SK-N-SH (cell line): ENCODE data around the gene EPHA6. TPM values are rescaled to one million over a fixed set of nuclear protein-coding genes. Genes with fewer than 3 reads are reported as not detected.
"Not testable (repeated sequence)": the region's sequence is repeated elsewhere in the genome, so short reads cannot be mapped to it uniquely, and the experiment has no call there.

ENCODE experiments used
- CTCF ChIA-PET: fragments of 300-600, 350-600 bp; formaldehyde crosslinking; extraction: SDS; loops from one replicate; lab custom pipeline; 2021; lab: Yijun Ruan, JAX
- POLR2A ChIA-PET: fragments of 350-600 bp; sonication (Branson Sonifier 250); formaldehyde crosslinking; extraction: SDS; loops from one replicate; lab custom pipeline; 2020; ENCODE audit warnings: antibody characterized with exemption, inconsistent platforms; lab: Yijun Ruan, JAX
- DNase-seq: peaks from one replicate; pipeline ENCODE4 v3.0.0; 2012
- H2AFZ ChIP-seq: fragments of 200-600 bp; sonication (generic); 2 replicates; pipeline ENCODE4 v1.8.1; 2016; ENCODE audit warnings: antibody characterized with exemption, mild to moderate bottlenecking, low read depth
- H3F3A ChIP-seq: fragments of 200-600 bp; sonication (generic); replicated peaks from 2 replicates; pipeline ENCODE3; 2016; ENCODE audit warnings: antibody characterized with exemption, mild to moderate bottlenecking; ENCODE audit not compliant: insufficient read depth
- H3K27ac ChIP-seq, 2 experiments: fragments of 200-500 bp in 1 of 2; fragments of 200-600 bp in 1 of 2; sonication (Bioruptor generic) in 1 of 2; sonication (generic), shearing (Covaris generic) in 1 of 2; 2 replicates each; pipeline versions ENCODE4 v1.5.1 to v1.6.1; 2014 to 2016; ENCODE audit warnings: low read depth in 2 of 2, inconsistent platforms in 1 of 2, low read length in 1 of 2, mild to moderate bottlenecking in 1 of 2, mixed read lengths in 1 of 2
- H3K27me3 ChIP-seq: fragments of 200-600 bp; sonication (generic), shearing (Covaris generic); 2 replicates; pipeline ENCODE4 v1.6.1; 2016; ENCODE audit warnings: mixed run types; ENCODE audit not compliant: insufficient read depth
- H3K36me3 ChIP-seq, 2 experiments: fragments of 200-500 bp in 1 of 2; fragments of 200-600 bp in 1 of 2; sonication (Bioruptor generic) in 1 of 2; sonication (generic) in 1 of 2; replicated peaks in 1 of 2; 2 replicates each; pipeline versions ENCODE3 to v1.5.1; 2014 to 2016; ENCODE audit warnings: low read length in 1 of 2, mild to moderate bottlenecking in 1 of 2; ENCODE audit not compliant: insufficient read depth in 2 of 2, control insufficient read depth in 1 of 2
- H3K4me1 ChIP-seq, 2 experiments: fragments of 200-500 bp in 1 of 2; fragments of 200-600 bp in 1 of 2; sonication (Bioruptor generic) in 1 of 2; sonication (generic), shearing (Covaris generic) in 1 of 2; 2 replicates each; pipeline versions ENCODE4 v1.5.1 to v1.6.1; 2014 to 2016; ENCODE audit warnings: low read depth in 1 of 2, low read length in 1 of 2, mixed run types in 1 of 2; ENCODE audit not compliant: insufficient read depth in 2 of 2, control insufficient read depth in 1 of 2
- H3K4me2 ChIP-seq: fragments of 200-600 bp; sonication (generic), shearing (Covaris generic); 2 replicates; pipeline ENCODE4 v1.6.1; 2017; ENCODE audit warnings: mixed run types
- H3K4me3 ChIP-seq, 2 experiments: fragments of 200-500 bp in 1 of 2; fragments of 200-600 bp in 1 of 2; sonication (Bioruptor generic) in 1 of 2; sonication (generic), shearing (Covaris generic) in 1 of 2; 2 replicates each; pipeline versions ENCODE4 v1.5.1 to v1.8.1; 2014 to 2016; ENCODE audit warnings: low read depth in 2 of 2, inconsistent platforms in 1 of 2, low read length in 1 of 2, mild to moderate bottlenecking in 1 of 2, mixed read lengths in 1 of 2, moderate library complexity in 1 of 2
- H3K79me2 ChIP-seq: fragments of 200-600 bp; sonication (generic); 2 replicates; pipeline ENCODE4 v1.8.1; 2017; ENCODE audit warnings: mild to moderate bottlenecking; ENCODE audit not compliant: insufficient read depth
- H3K9ac ChIP-seq: fragments of 200-600 bp; sonication (generic); 2 replicates; pipeline ENCODE4 v1.6.1; 2017; ENCODE audit warnings: mixed run types
- H3K9me2 ChIP-seq: fragments of 200-600 bp; sonication (generic); 2 replicates; pipeline ENCODE4 v1.6.1; 2017; ENCODE audit warnings: mixed run types
- H3K9me3 ChIP-seq: fragments of 200-600 bp; sonication (generic); 2 replicates; pipeline ENCODE4 v1.6.1; 2017; ENCODE audit warnings: mixed run types, mild to moderate bottlenecking, moderate library complexity
- H4K20me1 ChIP-seq: fragments of 200-600 bp; sonication (generic); 2 replicates; pipeline ENCODE4 v1.6.1; 2017; ENCODE audit warnings: mild to moderate bottlenecking, mixed run types; ENCODE audit not compliant: insufficient read depth
- CHD2 ChIP-seq: fragments of 150-350 bp; IDR thresholded peaks from 2 replicates; pipeline ENCODE4 v1.6.1; 2018; ENCODE audit warnings: low read length; ENCODE audit not compliant: partially characterized antibody
- FOSL2 ChIP-seq: IDR thresholded peaks from 2 replicates; pipeline ENCODE4 v1.4.0; 2012; ENCODE audit warnings: low read depth, mild to moderate bottlenecking, moderate library complexity, borderline replicate concordance
- NRF1 ChIP-seq: IDR thresholded peaks from 2 replicates; pipeline ENCODE4 v1.6.1; 2012; ENCODE audit warnings: low read depth, mild to moderate bottlenecking, low read length
- TAF1 ChIP-seq: IDR thresholded peaks from 2 replicates; pipeline ENCODE4 v1.6.1; 2012; ENCODE audit warnings: low read depth, mild to moderate bottlenecking, low read length, moderate library complexity, borderline replicate concordance
- TEAD4 ChIP-seq: IDR thresholded peaks from 2 replicates; pipeline ENCODE4 v1.4.0; 2012; ENCODE audit warnings: mild to moderate bottlenecking, borderline replicate concordance; ENCODE audit not compliant: insufficient read depth
- USF1 ChIP-seq: IDR thresholded peaks from 2 replicates; pipeline ENCODE4 v1.4.0; 2012; ENCODE audit warnings: low read depth, borderline replicate concordance
- WGBS: methylation state at CpG from one replicate; pipeline ENCODE4 v1.1.6; 2017; ENCODE audit warnings: low lambda C conversion rate; 5-methylcytosine and 5-hydroxymethylcytosine counted together
- polyA plus RNA-seq, 3 experiments: library from polyadenylated mRNA; depleted of rRNA; stranded (reverse); fragments of >200 nt; gene quantifications; 2 replicates each; pipeline ENCODE4 v1.2.3, GENCODE V29; 2012
- TF ChIP-seq, protein P1 (sequence below): IDR thresholded peaks from 2 replicates; pipeline ENCODE4 v1.6.1; 2012; ENCODE audit warnings: mild to moderate bottlenecking, low read depth, low read length, moderate library complexity
- TF ChIP-seq, protein P2 (sequence below): fragments of 150-350 bp; IDR thresholded peaks from 2 replicates; pipeline ENCODE4 v1.6.1; 2016; ENCODE audit warnings: mild to moderate bottlenecking, low read depth, low read length
- TF ChIP-seq, protein P3 (sequence below): IDR thresholded peaks from 2 replicates; pipeline ENCODE4; 2012

The EPHA6 gene
- polyA plus RNA-seq, 1 of the 3 experiments (the other 2 are of a cell fraction): not detected

DNA sequence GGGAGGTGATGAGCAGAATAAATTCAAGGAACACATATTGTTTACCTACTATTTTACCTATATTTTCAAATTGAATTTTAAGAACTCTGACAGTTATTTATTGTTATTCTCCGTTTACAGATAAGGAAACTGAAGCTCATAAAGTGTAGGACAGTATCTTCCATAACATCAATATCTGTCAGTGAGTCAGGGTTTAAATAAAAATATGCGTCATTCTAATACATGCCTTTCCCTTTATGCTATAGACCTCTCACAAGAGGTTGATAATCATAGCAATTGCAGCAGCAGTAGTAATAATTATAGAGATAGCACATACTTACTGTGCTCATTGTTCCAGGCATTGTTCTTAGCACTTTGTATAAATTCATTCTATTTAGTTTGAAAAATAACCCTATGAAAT is 101.1 kb downstream of the EPHA6 start:
- no peak overlapping the region for H3K27ac ChIP-seq

DNA sequence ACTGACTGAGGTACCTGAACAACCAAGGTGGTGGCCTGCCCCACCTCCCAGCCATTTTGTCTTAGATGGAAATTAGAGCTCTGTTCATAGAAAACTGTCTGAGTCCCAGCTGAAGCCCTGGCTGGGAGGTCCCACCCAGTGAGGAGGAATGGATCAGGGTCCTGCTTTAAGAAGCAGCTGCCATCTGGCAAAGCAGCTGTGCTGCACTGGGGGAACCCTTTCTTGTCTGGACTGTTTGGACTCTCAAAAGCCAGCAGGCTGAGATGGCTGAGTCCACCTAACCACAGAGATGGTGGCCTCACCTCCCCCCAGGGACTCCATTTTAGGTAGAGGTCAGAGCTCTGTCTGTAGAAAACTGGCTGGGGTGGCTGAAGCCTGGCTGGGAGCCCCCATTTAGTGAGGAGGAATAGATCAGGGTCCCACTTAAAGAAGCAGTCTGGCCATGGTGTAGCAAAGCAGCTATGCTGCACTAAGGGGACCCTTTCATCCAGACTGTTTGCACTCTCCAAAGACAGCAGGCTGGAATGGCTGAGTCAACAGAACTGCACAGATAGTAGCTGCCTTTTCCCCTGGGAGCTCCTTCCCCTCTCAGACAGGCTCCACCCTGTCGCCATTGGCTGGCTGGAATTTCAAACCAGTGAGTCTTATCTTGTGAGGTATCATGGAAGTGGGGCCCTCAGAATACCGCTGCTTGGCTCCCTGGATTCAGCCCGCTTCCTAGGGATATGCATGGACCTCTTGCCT is 116.9 kb downstream of the EPHA6 start:
- H3F3A ChIP-seq: no peaks in the 10 kb centered on the region
- 20% methylated on average over 3 of the region's 3 CpGs for WGBS
- no peak overlapping the region for H2AFZ ChIP-seq
- CTCF ChIA-PET: no interaction called here
- H3K9me2 ChIP-seq: no peaks in the 10 kb centered on the region
- POLR2A ChIA-PET: no interaction called here
- no peaks in the 10 kb centered on the region for H3K36me3 ChIP-seq
- H3K27ac ChIP-seq: no peak overlapping the region
- no peaks in the 10 kb centered on the region for H4K20me1 ChIP-seq
- no peak for DNase-seq
- TF ChIP-seq USF1 (no peak), NRF1 (no peak)
- no peak overlapping the region for H3K4me3 ChIP-seq
- no peaks in the 10 kb centered on the region for H3K4me1 ChIP-seq
- H3K27me3 ChIP-seq: no peaks in the 10 kb centered on the region
- 0 out of 2 replicates have a peak, but pooled peaks cover 2% of the 10 kb centered on the region for H3K9me3 ChIP-seq
- no peak overlapping the region for H3K9ac ChIP-seq
- no peaks in the 10 kb centered on the region for H3K79me2 ChIP-seq
- no peak overlapping the region for H3K4me2 ChIP-seq

More for the DNA sequence above, 101.1 kb downstream of the EPHA6 start:
- TF ChIP-seq, protein P1, sequence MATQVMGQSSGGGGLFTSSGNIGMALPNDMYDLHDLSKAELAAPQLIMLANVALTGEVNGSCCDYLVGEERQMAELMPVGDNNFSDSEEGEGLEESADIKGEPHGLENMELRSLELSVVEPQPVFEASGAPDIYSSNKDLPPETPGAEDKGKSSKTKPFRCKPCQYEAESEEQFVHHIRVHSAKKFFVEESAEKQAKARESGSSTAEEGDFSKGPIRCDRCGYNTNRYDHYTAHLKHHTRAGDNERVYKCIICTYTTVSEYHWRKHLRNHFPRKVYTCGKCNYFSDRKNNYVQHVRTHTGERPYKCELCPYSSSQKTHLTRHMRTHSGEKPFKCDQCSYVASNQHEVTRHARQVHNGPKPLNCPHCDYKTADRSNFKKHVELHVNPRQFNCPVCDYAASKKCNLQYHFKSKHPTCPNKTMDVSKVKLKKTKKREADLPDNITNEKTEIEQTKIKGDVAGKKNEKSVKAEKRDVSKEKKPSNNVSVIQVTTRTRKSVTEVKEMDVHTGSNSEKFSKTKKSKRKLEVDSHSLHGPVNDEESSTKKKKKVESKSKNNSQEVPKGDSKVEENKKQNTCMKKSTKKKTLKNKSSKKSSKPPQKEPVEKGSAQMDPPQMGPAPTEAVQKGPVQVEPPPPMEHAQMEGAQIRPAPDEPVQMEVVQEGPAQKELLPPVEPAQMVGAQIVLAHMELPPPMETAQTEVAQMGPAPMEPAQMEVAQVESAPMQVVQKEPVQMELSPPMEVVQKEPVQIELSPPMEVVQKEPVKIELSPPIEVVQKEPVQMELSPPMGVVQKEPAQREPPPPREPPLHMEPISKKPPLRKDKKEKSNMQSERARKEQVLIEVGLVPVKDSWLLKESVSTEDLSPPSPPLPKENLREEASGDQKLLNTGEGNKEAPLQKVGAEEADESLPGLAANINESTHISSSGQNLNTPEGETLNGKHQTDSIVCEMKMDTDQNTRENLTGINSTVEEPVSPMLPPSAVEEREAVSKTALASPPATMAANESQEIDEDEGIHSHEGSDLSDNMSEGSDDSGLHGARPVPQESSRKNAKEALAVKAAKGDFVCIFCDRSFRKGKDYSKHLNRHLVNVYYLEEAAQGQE: no peak
- TF ChIP-seq, protein P2, sequence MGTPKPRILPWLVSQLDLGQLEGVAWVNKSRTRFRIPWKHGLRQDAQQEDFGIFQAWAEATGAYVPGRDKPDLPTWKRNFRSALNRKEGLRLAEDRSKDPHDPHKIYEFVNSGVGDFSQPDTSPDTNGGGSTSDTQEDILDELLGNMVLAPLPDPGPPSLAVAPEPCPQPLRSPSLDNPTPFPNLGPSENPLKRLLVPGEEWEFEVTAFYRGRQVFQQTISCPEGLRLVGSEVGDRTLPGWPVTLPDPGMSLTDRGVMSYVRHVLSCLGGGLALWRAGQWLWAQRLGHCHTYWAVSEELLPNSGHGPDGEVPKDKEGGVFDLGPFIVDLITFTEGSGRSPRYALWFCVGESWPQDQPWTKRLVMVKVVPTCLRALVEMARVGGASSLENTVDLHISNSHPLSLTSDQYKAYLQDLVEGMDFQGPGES: no peak
- TF ChIP-seq TAF1 (no peak), FOSL2 (no peak), CHD2 (no peak), TEAD4 (no peak)
- TF ChIP-seq, protein P3, sequence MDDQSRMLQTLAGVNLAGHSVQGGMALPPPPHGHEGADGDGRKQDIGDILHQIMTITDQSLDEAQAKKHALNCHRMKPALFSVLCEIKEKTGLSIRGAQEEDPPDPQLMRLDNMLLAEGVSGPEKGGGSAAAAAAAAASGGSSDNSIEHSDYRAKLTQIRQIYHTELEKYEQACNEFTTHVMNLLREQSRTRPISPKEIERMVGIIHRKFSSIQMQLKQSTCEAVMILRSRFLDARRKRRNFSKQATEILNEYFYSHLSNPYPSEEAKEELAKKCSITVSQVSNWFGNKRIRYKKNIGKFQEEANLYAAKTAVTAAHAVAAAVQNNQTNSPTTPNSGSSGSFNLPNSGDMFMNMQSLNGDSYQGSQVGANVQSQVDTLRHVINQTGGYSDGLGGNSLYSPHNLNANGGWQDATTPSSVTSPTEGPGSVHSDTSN: no peak
- ChIA-PET CTCF (interaction anchor here (1.5 kb wide), 1 partner anchor 20 kb away, joined by 3 read pairs; no protein-coding TSS in a partner anchor), POLR2A (no interaction called here)
- Histone ChIP-seq H3K4me3 (no peak overlapping the region), H3K79me2 (no peaks in the 10 kb centered on the region), H3K9ac (no peak overlapping the region), H3K36me3 (no peaks in the 10 kb centered on the region), H4K20me1 (no peaks in the 10 kb centered on the region), H3K4me2 (no peak overlapping the region), H3K27me3 (no peaks in the 10 kb centered on the region), H2AFZ (no peak overlapping the region), H3F3A (no peaks in the 10 kb centered on the region), H3K9me2 (no peaks in the 10 kb centered on the region), H3K4me1 (no peaks in the 10 kb centered on the region), H3K9me3 (no peaks in the 10 kb centered on the region)
- no peak for DNase-seq
- 18% methylated on average over 2 of the region's 2 CpGs for WGBS

- CTCF ChIA-PET, H3K4me3 ChIP-seq, H2AFZ ChIP-seq, H3K4me2 ChIP-seq, H3F3A ChIP-seq, POLR2A ChIA-PET, H3K79me2 ChIP-seq, H4K20me1 ChIP-seq, H3K27me3 ChIP-seq, H3K9me2 ChIP-seq, H3K9ac ChIP-seq, H3K36me3 ChIP-seq, DNase-seq, H3K4me1 ChIP-seq, H3K27ac ChIP-seq, H3K9me3 ChIP-seq: not testable (repeated sequence)
- WGBS: 13% methylated on average over 6 of the region's 7 CpGs
Measured at GRCh38 chr3:96942131-96942530, 127.7 kb downstream of the EPHA6 start.
